ENCODE results near the gene CCND1. TPM values are rescaled to one million over a fixed set of nuclear protein-coding genes. Genes with fewer than 3 reads are reported as not detected.

The CCND1 gene
- total and polyA plus RNA-seq, 8 donors = 159 to 581 (median 248) TPM

DNA sequence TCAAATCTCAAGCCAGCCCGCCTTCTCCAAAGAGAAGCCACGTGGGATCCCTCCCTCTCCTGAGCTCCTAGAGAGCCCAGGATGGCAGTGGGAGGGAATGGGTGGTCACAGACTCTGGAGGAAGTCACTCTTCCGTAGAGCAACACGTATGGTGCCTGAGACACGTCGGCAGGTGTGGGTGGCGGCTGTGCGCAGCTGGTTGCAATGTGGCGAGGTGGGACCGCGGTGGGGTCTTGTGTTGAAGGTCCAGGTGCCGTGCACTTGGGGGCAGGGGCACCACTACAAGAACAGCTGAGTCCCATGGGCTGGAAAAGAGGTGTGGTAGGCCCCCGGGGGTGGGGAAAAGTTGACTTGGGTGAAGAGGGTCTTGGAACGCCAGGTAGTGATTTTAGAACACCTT lies 13.4 kb upstream of the CCND1 start:
- ATAC-seq (no peak), DNase-seq (no peak)
- H3K4me3 ChIP-seq = no peak overlapping the region
- H3K27ac ChIP-seq = no peak overlapping the region
- peaks cover 0 to 7% of the 10 kb centered on the region in 2 donors for H3K9me3 ChIP-seq
- H3K36me3 ChIP-seq = no peaks in the 10 kb centered on the region
- TF ChIP-seq, protein P1, sequence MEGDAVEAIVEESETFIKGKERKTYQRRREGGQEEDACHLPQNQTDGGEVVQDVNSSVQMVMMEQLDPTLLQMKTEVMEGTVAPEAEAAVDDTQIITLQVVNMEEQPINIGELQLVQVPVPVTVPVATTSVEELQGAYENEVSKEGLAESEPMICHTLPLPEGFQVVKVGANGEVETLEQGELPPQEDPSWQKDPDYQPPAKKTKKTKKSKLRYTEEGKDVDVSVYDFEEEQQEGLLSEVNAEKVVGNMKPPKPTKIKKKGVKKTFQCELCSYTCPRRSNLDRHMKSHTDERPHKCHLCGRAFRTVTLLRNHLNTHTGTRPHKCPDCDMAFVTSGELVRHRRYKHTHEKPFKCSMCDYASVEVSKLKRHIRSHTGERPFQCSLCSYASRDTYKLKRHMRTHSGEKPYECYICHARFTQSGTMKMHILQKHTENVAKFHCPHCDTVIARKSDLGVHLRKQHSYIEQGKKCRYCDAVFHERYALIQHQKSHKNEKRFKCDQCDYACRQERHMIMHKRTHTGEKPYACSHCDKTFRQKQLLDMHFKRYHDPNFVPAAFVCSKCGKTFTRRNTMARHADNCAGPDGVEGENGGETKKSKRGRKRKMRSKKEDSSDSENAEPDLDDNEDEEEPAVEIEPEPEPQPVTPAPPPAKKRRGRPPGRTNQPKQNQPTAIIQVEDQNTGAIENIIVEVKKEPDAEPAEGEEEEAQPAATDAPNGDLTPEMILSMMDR (IDR thresholded peaks at IDR 0.05) = no peak
- no peaks in the 10 kb centered on the region for H3K27me3 ChIP-seq
- intact Hi-C loops (cut with DNase I) = no loop called here
- no peaks in the 10 kb centered on the region for H3K4me1 ChIP-seq

DNA sequence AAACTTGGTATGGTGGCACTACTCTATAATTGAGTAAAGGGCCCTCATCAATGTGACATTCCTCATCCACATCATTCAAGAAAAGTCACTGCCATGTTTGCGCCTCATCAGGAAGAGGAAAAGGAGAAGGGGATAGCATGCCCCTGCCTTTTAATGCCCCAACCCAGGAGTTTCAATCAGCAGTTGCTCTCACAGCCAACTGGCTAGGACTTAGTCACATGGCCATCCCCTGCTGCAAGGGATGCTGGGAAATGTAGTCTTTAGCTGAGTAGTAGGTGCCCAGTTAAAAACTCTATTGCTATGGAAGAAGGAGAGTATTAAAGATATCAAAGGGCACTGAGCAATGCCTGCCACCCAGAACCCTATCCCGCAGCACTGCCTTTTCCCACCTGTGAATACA lies 10.9 kb upstream of the CCND1 start:
- ATAC-seq (no peak), DNase-seq (no peak)
- TF ChIP-seq, protein P1 (IDR thresholded peaks at IDR 0.05) = no peak
- intact Hi-C loops (cut with DNase I) = no loop called here
- Histone ChIP-seq H3K4me1 (no peaks in the 10 kb centered on the region), H3K27ac (no peak overlapping the region), H3K4me3 (no peak overlapping the region), H3K36me3 (no peaks in the 10 kb centered on the region), H3K9me3 (peaks cover 0 to 7% of the 10 kb centered on the region in 2 donors), H3K27me3 (peaks cover 0 to 2% of the 10 kb centered on the region in 2 donors)

DNA sequence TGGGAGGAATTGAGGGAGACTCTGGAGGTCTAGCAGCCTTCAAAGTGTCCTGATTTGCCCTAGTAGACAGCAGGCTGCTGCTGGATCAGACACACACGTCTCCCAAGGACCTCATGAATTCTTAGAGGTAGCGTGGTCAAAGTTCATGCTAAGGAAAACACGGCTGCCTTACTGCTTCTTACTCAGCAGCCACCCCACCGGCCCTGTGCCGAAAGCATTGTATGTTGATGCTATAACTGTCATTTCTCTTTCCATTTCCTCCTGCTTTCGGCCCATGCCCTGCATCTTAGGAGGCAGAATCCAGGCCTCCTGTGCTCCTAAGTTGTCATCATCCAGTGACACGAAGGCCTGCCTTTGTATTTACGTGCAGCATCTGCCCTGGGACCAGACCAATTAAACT lies 10.5 kb upstream of the CCND1 start:
- intact Hi-C loops (cut with DNase I) = no loop called here
- Histone ChIP-seq H3K27ac (no peak overlapping the region), H3K4me1 (no peaks in the 10 kb centered on the region), H3K9me3 (peaks cover 0 to 7% of the 10 kb centered on the region in 2 donors), H3K36me3 (no peaks in the 10 kb centered on the region), H3K4me3 (no peak overlapping the region), H3K27me3 (peaks cover 0 to 6% of the 10 kb centered on the region in 2 donors)
- DNase-seq (no peak), ATAC-seq (no peak)
- TF ChIP-seq, protein P1 (IDR thresholded peaks at IDR 0.05) = no peak

DNA sequence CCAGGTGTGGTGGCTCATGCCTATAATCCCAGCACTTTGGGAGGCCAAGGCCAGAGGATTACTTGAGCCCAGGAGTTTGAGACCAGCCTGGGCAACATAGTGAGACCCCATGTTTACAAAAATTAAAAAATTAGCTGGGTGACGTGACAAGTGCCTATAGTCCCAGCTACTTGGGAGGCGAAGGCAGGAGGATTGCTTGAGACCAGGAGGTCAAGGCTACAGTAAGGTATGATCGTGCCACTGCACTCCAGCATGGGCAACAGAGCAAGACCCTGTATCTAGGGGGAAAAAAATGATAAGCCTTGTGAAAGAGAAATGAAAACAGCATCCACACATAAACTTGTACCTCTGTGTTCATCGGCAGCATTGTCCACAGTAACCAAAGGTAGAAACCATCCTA lies 8.1 kb upstream of the CCND1 start:
- Histone ChIP-seq H3K4me1 (peaks cover 12 to 22% of the 10 kb centered on the region in 2 donors), H3K9me3 (peaks cover 0 to 7% of the 10 kb centered on the region in 2 donors), H3K36me3 (no peaks in the 10 kb centered on the region), H3K27ac (no peak overlapping the region), H3K4me3 (no peak overlapping the region), H3K27me3 (peaks cover under 1 to 31% of the 10 kb centered on the region in 2 donors)
- no peak for DNase-seq
- intact Hi-C loops (cut with DNase I) = no loop called here
- ATAC-seq = no peak
- TF ChIP-seq, protein P1 (IDR thresholded peaks at IDR 0.05) = no peak

DNA sequence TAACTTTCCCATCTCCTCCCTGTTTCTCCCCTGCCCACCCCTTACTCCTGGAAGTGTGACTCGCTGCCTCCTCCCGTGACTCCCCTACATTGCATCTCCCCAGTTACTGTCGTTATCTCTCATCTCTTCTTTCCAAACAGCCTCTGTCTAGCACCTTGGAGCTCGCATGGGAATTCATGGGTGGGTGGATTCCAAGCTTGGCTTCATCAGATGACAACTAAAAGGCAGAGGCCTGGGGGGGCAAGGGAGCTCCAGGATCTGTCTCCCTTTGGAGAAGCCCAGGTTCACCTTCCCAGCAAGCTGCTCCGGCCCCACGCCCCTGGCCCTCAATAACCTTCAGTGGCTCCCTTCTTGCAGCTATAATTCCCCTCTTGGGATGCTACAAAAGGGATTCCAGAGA lies 6.9 kb upstream of the CCND1 start:
- Histone ChIP-seq H3K9me3 (peaks cover 0 to 7% of the 10 kb centered on the region in 2 donors), H3K27ac (no peak overlapping the region), H3K27me3 (peaks cover 6 to 43% of the 10 kb centered on the region in 2 donors), H3K36me3 (no peaks in the 10 kb centered on the region), H3K4me3 (no peak overlapping the region), H3K4me1 (peaks cover 21 to 34% of the 10 kb centered on the region in 2 donors)
- ATAC-seq (no peak), DNase-seq (no peak)
- intact Hi-C loops (cut with DNase I) = no loop called here
- TF ChIP-seq, protein P1 (IDR thresholded peaks at IDR 0.05) = no peak

All from left lung (tissue), 10 donors.